Measurements from ENCODE around the gene PTPRD. TPM values are rescaled to one million over a fixed set of nuclear protein-coding genes. Genes with fewer than 3 reads are reported as not detected.
A peak's percentile ranks its signal among the peaks of the same experiment; 100 is the strongest.

The PTPRD gene
- total RNA-seq, 4 donors from 2014 or later: 19.6 to 78.9 (median 45.6) TPM

- TF ChIP-seq, protein P1, sequence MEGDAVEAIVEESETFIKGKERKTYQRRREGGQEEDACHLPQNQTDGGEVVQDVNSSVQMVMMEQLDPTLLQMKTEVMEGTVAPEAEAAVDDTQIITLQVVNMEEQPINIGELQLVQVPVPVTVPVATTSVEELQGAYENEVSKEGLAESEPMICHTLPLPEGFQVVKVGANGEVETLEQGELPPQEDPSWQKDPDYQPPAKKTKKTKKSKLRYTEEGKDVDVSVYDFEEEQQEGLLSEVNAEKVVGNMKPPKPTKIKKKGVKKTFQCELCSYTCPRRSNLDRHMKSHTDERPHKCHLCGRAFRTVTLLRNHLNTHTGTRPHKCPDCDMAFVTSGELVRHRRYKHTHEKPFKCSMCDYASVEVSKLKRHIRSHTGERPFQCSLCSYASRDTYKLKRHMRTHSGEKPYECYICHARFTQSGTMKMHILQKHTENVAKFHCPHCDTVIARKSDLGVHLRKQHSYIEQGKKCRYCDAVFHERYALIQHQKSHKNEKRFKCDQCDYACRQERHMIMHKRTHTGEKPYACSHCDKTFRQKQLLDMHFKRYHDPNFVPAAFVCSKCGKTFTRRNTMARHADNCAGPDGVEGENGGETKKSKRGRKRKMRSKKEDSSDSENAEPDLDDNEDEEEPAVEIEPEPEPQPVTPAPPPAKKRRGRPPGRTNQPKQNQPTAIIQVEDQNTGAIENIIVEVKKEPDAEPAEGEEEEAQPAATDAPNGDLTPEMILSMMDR (IDR thresholded peaks at IDR 0.05): no peak
- TF ChIP-seq POLR2A (IDR thresholded peaks at IDR 0.05): no peak
- H3K4me3 ChIP-seq (replicated peaks in 1 of 3): no peak overlapping the region
- H3K4me1 ChIP-seq: no peaks in the 10 kb centered on the region
- H3K27me3 ChIP-seq: no peaks in the 10 kb centered on the region
- intact Hi-C loops (cut with DNase I): no loop called here
- H3K9me3 ChIP-seq: no peaks in the 10 kb centered on the region
- no peak overlapping the region for H3K27ac ChIP-seq
- no peak for DNase-seq
- H3K36me3 ChIP-seq: no peaks in the 10 kb centered on the region
- 90 to 93% methylated on average over 3 of the region's 3 CpGs for WGBS, 2 donors
These were observed 1490.4 kb downstream of the PTPRD start for GRCh38 chr9:9122230-9122875.

DNA sequence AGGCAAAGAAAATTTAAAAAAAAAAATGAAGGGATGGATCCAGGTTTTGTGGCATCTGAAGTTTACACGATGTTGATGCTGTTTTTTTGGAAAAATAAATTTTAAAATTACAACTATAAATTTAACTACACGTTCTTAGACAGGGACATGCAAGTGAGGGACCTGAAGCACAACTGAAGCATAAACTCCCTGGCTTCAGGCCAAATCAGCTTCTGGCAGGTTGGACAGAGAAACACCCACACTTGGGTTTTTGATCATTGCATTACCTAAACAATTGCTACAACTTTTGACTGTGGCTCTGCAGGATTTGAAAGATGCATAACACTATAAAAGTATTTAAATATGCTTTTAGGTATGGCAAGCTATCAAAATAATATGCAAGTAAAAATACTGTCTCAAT lies 1494.9 kb downstream of the PTPRD start:
- no peak overlapping the region for H3K27ac ChIP-seq
- WGBS, 2 donors: 46 to 49% methylated on average over 2 of the region's 2 CpGs

DNA sequence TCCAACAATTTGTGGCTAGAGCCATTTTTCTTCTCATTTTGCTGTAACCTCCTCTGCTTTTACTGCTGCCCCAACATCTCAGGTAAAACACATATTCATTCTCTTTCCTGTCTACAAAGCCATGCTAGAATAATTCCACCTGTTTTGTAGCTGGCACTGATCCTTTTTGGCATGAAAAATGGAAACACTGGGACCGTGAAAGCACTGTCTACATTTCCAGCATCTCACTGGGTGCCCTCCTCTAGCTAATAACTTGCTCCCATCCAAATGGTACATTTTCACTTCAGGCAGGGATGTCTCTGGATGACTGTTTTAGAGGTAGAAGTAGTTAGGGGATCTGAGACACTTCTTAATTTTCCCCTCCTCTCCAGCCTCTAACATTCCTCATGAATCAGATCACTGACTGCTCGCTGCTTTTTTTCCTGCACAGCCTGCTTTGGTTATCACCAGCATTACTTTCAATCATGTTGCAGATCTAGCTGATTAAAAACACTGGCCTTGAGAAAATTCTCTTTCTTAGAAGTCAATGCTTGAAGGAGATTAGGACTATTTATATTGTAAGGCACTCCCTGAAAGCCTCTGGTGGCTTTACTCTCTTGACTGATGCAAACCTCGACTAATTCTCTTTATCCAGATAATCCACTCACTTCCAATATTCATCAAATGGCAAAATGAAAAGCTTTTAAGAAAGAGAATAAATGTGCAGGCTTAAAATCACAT lies 1500.6 kb downstream of the PTPRD start:
- no peak for DNase-seq
- intact Hi-C loops (cut with DNase I): no loop called here
- H3K27ac ChIP-seq: no peak overlapping the region
- H3K9me3 ChIP-seq: no peaks in the 10 kb centered on the region
- 16 to 21% methylated on average over 3 of the region's 3 CpGs for WGBS, 2 donors
- no peaks in the 10 kb centered on the region for H3K4me1 ChIP-seq
- no peak overlapping the region for H3K4me3 ChIP-seq (replicated peaks in 1 of 3)
- TF ChIP-seq, protein P1 (IDR thresholded peaks at IDR 0.05): no peak
- no peak for TF ChIP-seq POLR2A (IDR thresholded peaks at IDR 0.05)
- H3K27me3 ChIP-seq: no peaks in the 10 kb centered on the region
- H3K36me3 ChIP-seq: no peaks in the 10 kb centered on the region

More for the DNA sequence above, 1494.9 kb downstream of the PTPRD start:
- H3K9me3 ChIP-seq: no peaks in the 10 kb centered on the region
- intact Hi-C loops (cut with DNase I): no loop called here
- DNase-seq: peak; percentile 31 to 57
- no peak overlapping the region for H3K4me3 ChIP-seq (replicated peaks in 1 of 3)
- no peaks in the 10 kb centered on the region for H3K27me3 ChIP-seq
- H3K36me3 ChIP-seq: no peaks in the 10 kb centered on the region
- TF ChIP-seq, protein P1 (IDR thresholded peaks at IDR 0.05): no peak
- no peak for TF ChIP-seq POLR2A (IDR thresholded peaks at IDR 0.05)
- no peaks in the 10 kb centered on the region for H3K4me1 ChIP-seq

DNA sequence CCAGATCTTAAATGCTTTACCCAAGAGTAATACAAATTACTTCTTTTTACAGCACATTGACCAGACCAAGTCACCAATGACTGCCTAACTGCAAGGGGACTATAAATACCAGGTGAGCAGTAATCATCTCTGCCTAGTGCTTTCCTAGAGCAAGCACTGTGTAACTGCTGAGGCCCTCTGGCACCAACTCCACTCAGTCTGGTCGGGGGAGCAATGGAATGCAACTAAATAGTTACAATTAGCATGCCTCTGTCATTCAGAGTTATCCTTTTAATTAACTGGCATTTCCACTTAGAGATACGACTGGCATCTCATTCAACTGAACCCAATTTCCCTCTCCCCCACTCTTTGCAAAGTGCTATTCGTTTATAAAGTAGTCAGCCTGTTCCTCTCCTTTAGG lies 1504.2 kb downstream of the PTPRD start:
- Histone ChIP-seq H3K9me3 (no peaks in the 10 kb centered on the region), H3K27ac (no peak overlapping the region), H3K27me3 (no peaks in the 10 kb centered on the region), H3K36me3 (no peaks in the 10 kb centered on the region), H3K4me1 (no peaks in the 10 kb centered on the region), H3K4me3 (replicated peaks in 1 of 3) (no peak overlapping the region)
- no peak for TF ChIP-seq POLR2A (IDR thresholded peaks at IDR 0.05)
- TF ChIP-seq, protein P1 (IDR thresholded peaks at IDR 0.05): no peak
- intact Hi-C loops (cut with DNase I): no loop called here
- DNase-seq: no peak
- 22 to 23% methylated on average over 3 of the region's 3 CpGs for WGBS, 2 donors

DNA sequence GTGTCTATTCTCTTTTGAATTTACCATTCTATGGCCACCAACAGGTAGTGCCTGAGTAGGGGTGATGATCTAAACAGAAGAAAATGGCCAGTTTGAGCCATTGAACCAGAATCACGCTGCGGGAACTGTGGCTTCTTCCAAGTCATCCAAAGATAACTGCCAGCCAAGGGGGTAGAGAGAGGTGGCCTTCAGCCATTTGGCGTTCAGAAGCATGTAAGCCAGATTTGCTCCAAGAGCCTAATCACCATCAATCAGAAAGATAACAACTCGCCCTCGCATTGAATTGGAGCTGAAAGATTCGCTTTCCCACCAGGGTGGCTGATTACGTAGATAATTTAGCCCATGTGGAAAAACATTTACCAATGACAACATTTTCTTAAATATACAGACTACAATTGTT lies 1510.5 kb downstream of the PTPRD start:
- no peaks in the 10 kb centered on the region for H3K9me3 ChIP-seq
- intact Hi-C loops (cut with DNase I): no loop called here
- WGBS, 2 donors: 22 to 23% methylated on average over 7 of the region's 7 CpGs
- TF ChIP-seq POLR2A (IDR thresholded peaks at IDR 0.05): no peak
- TF ChIP-seq, protein P1 (IDR thresholded peaks at IDR 0.05): no peak
- DNase-seq: no peak
- no peaks in the 10 kb centered on the region for H3K4me1 ChIP-seq
- H3K4me3 ChIP-seq (replicated peaks in 1 of 3): no peak overlapping the region
- no peaks in the 10 kb centered on the region for H3K27me3 ChIP-seq
- H3K27ac ChIP-seq: no peak overlapping the region
- H3K36me3 ChIP-seq: no peaks in the 10 kb centered on the region

Data from thyroid gland (tissue), 4 donors.